ENCODE measurements around the gene NNAT. TPM values are rescaled to one million over a fixed set of nuclear protein-coding genes. Genes with fewer than 3 reads are reported as not detected.

NNAT gene
- polyA plus RNA-seq, 4 donors, result 79.3 to 124 (median 98.9) TPM

DNA sequence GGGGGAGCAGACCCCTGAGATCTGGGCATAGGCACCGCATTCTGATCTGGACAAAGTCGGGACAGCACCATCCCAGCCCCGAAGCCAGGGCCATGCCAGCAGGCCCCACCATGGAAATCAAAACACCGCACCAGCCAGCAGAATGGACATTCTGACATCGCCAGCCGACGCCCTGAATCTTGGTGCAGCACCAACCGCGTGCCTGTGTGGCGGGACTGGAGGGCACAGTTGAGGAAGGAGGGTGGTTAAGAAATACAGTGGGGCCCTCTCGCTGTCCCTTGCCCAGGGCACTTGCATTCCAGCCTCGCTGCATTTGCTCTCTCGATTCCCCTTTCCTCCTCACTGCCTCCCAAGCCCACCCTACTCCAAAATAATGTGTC is 2.0 kb downstream of the NNAT start:
- DNase-seq (ENCODE audit: low read depth in 4 of 4, low spot score in 3 of 4), result no peak

DNA sequence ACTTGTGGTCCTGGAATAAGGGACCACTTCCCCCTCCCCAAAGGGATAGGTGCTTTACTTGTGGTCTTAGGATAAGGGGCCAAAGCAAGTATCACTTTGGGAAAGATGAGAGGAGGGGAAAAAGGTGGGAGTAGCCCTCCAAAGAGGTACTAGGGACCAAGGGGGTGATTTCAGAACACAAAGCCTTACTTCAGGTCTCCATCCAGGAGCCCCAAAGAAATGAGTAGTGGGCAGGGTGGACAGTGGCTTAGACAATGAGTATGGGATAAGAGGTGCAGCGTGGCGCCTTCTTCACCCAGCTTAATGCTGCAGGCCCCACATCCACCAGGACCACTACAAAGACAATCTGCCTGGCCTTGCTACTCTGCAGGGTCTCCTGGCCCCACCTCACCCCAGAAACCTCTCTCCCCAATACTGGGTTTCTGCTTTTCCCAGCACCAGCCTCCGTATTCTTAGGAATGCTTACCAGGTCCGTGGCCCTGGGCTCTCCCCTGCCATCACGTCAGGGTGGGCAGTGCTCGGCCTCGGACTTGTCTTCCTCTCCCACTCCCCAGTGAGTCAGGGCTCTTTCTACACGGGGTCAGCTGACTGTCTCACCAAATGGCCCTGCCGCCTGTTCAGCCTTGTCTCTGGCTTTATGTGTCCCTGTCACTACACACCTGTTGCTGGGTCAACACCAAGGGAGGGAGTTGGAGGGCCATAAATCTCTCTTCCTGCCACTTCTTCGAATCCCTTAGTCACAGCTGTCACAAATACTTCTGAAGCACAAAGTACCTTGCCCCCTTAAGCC is 3.1 kb downstream of the NNAT start:
- no peak for DNase-seq (ENCODE audit: low read depth in 4 of 4, low spot score in 3 of 4)

DNA sequence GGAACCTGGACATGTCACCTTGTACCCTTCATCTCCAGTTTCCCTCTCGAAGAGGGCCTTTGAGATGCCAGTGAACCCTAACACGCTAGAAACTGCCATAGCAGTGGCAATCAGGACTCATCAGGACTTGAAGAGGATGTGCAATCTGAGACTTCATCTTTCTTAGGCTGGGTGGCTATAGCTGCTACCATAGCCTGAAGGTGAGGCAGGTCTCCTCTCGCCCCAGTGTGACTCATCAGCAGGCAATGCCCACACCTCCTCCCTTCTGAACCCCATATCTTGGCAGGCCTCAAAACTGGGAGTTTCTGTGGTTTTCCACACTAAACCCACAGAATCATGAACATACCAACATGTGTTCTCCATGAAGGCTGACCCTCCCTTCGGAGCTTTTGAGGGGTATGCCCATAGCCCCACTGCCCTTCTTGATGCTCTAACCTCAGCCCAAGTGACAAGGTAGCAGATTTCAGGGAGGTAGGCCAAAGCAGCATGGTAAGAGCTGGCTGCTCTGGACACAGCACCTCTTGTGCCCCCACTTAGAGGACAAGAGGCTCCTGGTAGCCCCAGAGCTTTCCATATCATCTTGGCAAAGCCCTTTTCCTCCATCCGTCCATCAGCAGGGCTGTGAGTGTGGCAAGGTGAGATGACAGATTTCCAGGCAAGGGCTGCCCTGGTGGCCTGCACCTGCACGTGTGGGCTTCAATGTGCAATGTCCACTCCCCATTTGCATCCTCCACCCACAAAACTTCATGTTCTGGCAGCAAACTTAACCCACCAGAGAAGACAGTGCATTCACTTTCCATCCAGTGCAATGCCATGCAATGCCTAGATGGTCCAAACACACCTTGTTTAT is 4.0 kb downstream of the NNAT start:
- DNase-seq (ENCODE audit: low read depth in 4 of 4, low spot score in 3 of 4), result no peak

DNA sequence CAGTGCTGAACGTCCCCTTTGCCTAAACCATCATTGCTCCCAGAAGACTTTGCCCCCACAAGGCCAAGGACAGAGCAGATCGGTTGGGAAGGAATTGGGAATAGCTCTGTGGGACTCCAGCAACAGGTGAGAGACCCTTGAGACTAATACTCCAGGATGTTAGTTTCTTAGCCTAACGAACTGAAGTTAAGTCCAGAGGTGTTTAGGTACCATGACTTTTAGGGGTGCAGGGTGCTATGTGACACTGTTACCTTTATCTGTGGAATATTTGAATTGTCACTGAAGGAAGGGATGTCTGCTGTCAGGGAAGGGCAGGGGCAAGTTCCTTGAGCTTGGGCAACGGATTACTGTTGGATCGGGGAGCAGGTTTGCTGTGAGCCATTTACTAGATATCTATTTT is 4.8 kb downstream of the NNAT start:
- no peak for DNase-seq (ENCODE audit: low read depth in 4 of 4, low spot score in 3 of 4)

DNA sequence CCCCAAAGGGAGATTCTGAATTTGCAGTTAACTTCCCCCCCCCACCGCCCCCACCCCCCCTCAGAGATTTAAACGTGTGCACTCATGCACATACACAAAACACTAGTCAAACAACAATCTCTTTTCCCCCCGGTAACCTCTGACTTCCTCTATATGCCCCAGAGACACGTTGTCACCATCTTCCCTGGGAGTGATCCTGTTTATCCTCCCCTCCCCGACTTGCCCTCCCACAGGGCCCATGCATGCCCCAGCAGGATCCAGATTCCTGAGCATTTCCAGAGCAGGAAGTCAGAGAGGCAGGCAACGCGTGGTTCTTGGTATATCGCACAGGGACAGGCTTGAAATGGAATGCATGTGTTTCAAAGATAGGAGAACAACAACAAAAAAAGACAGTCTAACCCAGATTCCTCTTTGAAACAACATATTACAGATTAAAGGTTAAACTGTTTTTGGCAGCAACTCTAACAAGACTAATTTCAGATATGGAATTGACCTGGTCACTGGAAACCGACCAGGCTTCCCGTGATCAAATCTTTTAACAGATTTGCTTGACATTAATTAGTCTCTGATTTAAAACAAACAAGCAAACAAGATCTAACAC is 5.3 kb downstream of the NNAT start:
- DNase-seq (ENCODE audit: low read depth in 4 of 4, low spot score in 3 of 4), result no peak

DNA sequence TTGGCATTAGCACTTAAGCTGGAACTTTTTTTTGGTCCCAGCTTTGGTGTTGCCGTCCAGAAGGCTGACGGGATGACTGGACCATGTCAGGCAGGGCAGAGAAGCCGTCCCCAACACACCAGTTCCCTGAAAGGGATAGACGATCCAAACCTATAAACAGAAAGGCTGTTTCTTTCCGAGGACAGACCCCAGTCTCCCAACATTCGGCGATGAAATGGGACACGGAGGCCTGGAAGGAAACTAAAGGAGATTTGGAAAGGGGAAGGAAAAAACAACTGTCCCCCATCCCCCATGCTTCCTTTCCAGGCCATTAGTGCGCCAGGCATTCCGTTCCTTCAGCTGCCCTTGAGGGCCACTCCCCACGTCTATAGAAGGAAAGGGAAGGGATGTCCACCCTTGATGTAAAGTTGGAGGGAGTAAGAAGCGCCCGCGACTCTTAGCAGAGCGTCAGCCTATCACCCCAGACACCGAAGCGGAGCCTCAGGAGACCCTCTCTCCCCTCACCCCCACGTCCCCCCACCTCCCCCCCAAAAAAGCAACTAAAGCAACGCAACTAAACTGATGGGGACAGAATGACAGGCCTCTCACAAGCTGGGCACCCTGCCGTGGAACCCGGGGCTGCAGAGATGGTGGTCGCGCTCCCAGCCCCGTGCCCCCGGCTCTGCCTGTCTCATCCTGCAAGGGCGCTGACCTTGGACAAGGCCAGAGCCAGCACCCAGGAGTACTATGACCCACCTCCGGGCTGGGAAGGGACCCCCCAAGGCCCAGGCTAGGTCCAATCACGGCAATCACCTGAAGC is 6.0 kb downstream of the NNAT start:
- no peak for DNase-seq (ENCODE audit: low read depth in 4 of 4, low spot score in 3 of 4)

DNA sequence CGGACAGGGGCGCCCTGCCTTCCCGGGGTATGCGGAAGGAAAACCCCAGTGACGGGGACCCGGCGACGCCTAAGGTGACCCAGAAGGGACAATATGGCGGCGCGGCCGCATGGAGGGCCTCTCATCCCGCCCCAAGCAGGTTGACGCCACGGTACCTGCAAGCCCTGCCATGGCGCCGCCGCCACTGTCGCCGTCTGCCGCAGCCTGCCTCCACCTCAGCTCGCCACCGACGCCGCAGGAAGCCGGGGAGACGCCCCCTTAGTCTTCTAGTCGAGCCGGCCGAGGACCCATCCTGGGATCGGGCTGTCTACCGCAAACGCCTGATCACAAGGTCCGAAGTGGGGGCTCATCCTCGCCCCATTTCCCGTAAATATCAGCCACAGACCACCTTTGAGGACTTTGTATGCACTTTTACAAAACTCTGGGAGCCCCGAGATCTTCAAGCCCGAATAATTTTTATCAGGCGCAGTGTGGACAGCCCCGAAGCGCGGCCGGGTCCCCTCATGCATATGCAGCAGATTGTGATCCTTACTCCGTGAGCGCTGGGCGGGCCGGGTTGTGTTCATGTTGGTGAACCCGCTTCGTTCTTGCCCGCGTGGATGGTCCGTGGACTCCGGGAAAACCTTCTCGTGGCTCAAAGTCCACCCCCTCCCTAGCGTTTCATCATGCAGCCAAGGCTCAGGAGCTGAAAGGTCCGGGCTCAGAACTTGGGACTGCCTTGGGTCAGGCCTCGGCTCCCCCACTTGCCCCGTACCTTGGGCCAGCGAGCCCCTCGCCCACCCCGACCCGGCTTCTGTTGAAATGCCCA is 6.8 kb downstream of the NNAT start, which contains the start of gene BLCAP:
TSS of gene BLCAP (minus strand) at position 239 of the 808 bp plus-strand sequence. CDS start 8,702 bp downstream, outside the sequence.
- peak in 3 of 4 donors; percentile 83 to 86 (median 86) for DNase-seq (ENCODE audit: low read depth in 4 of 4, low spot score in 3 of 4)

DNA sequence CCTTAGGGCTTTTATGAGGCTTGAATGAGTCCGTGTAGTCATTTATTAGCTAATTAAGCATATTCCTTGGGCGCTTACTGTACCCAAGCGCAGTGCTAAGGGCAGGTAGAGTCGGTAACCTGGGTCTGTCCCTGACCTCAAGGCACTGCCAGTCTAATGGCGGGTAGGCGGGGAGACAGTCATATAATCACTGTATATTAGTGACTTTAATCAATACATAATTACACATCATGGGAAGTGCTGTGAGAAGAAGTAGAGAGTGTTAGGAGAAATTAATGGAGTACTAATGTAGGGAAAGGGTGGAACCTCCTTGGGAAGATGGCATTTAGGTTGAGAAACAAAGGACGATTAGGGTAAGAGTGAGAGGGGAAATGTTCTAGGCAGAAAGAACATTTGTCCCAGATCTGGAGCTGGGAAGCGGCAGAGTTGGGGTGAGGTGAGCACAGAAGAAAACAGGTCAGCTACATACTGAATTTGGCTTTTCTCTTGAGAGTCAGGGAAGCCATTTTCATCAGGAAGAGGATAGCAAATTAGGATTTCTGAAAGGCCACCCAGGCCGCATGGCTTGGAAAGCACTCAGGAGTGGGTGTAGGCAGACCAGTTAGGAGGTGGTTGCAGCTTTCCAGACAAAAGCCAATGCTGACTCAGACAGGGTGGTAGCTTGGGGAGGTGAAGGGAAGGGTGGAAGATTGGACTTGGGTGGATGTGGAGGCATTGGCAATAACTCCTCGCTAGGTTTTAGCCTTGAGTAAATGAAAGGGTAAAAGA is 7.6 kb downstream of the NNAT start:
- DNase-seq (ENCODE audit: low read depth in 4 of 4, low spot score in 3 of 4), result no peak

DNA sequence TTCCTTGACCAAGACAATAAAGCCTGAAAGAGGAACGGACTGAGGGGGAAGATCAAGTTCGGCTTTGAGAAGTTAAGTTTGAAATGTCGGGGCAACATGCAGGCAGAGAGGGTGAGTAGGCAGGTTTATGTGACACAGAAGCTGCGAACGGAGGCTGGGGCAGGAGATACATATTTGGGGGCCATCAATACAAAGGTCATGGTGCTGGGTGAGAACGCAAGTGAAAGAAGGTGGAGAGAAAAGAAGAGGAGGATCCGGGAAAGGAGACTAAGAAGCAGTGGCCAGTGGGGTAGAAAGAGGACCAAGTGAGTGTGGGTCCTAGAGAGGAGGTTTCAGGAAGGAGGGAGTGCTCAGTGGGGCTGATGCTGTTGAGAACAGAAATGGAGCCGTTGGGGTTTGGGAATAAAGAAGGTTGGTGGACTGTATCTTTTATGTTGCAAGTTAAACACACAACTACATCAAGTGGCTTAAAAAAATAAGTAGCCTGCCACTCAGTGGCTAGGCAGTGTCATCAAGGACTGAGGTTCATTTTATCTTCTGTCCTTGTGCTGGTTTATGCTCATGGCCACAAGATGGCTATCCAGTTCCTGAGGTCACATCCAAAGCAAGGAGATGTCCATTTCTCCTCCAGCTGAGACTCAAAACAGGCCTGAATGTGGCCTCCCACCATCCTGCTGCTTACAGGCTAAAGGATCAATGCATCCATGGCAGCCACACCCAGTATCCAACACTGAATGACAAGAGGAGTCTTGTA is 8.3 kb downstream of the NNAT start:
- no peak for DNase-seq (ENCODE audit: low read depth in 4 of 4, low spot score in 3 of 4)

DNA sequence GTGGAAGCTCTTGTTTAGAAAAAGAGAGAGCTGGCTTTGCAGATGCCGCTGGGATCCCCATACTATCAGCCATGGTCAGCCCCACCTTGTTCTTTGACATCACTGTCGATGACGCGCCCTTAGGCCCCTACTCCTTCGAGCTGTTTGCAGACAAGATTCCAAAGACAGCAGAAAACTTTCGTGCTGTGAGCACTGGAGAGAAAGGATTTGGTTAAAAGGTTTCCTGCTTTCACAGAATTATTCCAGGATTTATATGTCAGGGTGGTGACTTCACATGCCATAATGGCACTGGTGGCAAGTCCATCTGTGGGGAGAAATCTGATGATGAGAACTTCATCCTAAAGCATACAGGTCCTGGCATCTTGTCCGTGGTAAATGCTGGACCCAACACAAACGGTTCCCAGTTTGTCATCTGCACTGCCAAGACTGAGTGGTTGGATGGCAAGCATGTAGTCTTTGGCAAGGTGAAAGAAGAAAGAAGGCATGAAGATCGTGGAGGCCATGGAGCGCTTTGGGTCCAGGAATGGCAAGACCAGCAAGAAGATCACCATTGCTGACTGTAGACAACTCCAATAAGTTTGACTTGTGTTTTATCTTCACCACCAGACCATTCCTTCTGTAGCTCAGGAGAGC is 9.0 kb downstream of the NNAT start:
- no peak for DNase-seq (ENCODE audit: low read depth in 4 of 4, low spot score in 3 of 4)

DNA sequence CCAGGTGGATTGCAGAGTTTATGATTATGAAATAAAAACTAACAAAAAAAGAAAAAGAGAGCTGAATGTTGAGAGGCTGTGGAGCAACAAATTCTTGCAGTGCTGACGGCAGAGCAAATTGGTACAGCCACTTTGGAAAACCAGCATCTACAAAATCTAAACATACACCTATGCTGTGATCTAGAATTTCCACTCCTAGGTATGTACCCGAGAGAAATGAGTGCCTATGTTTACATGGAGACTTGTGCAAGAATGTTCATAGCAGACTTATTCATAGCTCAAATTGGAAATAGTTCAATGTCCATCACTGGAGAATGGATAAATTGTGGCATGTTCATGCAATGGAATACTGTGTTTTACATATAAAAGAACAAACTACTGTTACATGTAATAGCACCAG is 9.6 kb downstream of the NNAT start:
- DNase-seq (ENCODE audit: low read depth in 4 of 4, low spot score in 3 of 4), result no peak

DNA sequence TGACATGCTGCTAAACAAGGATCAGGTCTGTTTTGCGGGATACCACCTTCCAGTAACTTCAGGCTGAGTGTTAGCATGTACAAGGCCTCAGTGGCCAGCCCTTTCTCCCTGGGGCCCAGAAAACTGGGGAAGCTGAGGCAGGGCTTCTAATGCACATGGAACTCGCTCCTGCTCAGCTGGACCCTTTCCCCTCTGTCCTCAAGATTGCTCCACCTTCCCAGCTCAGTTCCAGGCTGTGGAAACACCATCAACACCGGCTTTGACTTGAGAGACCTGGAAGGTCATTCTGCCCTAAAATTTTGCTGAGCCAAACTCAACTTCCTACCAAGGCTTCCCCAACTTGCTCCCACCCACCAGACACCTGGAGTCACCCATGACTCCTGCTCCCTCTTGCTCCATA is 10.8 kb downstream of the NNAT start:
- no peak for DNase-seq (ENCODE audit: low read depth in 4 of 4, low spot score in 3 of 4)

DNA sequence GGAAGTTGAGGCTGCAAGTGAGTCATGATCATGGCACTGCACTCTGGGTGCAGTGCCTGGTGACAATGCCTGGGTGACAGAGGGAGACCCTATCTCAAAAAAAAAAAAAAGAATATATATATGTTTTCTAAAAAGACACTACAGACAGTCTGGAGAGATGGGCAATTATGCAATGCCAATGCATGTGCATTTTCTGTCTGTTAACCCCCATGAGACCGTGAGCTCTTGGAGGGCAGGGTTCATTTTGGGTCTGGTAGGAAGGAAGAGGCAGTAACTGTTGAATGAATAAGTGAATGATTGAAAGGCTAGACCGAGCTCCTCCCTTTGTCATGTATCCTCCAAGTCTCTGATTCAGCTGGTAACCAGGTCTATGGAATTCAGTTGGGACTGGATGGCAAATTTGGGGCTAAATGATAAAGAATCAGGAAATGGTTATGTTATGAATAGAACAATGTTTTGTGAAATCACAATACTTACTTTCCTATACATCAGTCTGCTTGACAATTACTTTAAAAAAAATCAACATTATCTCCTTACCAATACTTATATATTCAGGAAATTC is 12.2 kb downstream of the NNAT start:
- DNase-seq (ENCODE audit: low read depth in 4 of 4, low spot score in 3 of 4), result no peak

DNA sequence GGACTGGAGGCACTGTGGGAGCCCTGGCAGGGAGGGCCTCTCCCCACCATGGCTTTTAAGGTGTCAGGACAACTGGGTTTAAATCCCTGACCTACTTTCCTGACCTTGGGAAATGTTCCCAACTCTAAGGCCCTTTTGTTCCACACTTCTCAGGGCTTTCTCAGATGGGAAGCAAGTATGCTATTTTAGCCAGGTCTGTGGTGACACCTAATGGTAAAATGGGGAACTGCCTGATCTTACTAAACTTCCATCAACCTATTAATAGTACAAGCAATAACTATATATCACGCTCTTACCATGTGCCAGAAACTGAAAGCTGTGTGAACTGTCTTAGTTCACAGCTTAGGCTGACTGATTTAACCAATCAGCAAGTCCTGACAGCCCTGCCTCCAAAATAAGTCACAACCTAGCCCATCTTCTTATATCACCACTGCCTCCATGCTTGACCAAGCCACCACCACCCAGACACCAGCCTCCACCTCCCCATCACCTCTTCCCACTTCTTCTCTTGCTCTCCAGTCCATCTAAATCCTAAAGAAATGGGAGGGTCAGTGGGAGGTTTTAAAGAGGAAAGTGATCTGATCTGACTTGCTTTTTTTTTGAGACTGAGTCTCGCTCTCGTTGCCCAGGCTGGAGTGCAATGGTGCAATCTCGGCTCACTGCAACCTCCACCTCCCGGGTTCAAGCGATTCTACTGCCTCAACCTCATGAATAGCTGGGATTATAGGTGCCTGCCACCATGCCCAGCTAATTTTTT is 13.5 kb downstream of the NNAT start:
- peak in 1 of 4 donors; percentile 75 for DNase-seq (ENCODE audit: low read depth in 4 of 4, low spot score in 3 of 4)

DNA sequence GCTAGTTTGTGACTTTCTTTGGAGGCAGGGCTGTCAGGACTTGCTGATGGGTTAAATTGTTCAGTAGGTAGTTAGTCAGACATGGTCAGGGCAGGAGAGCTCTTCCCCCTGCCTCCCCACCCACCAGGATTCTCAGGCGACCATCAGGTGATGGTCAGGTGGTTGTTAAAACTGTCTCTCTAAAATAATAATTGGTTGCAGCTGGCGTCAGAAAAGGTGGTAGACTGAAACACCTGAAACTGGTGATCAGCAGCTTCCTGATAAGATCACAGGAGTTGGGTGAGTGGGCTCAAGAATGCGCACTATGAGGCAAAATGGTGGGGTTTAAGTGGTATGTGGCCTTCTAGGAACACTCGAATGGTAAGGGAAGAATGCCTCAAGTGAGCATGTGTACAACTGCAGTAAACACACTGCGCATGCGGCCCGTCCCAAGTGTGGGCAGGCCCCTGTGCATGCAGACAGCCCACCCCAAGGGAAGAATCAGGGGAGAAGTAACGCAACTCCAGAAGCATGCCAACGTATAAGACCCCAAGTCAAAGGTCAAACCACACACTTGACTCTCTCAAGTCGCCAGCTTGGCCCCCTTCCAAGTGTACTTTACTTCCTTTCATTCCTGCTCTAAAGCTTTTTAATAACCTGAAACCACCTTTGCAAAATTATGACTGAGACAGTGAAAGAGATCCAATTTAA is 14.5 kb downstream of the NNAT start:
- no peak for DNase-seq (ENCODE audit: low read depth in 4 of 4, low spot score in 3 of 4)

DNA sequence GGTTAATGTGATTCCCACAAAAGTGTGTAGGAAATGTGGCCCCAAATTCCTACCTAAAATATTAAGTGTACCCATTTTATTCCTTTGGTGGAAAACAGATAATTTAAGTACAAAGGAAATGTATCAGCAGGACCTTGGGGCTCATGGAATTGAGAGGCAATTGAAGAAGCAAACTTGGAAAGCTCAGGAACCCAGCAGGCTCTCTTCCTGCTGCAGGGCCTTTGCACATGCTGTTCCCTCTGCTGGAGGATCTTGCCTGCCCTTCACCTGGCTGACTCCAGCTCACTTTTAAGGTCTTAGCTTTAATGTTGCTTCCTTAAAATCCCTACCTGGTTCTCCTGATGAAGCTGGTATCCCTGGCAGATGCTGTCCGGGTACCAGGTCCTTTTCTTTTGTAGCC is 16.5 kb downstream of the NNAT start:
- no peak for DNase-seq (ENCODE audit: low read depth in 4 of 4, low spot score in 3 of 4)
